HEK293T (cell line): ENCODE results near the gene YIF1A.
"Not testable (repeated sequence)": the region's sequence is repeated elsewhere in the genome, so short reads cannot be mapped to it uniquely, and the experiment has no call there.

Source experiments
- BHLHE40 ChIP-seq: fragments of 450-650 bp; IDR thresholded peaks from 2 replicates; pipeline ENCODE4 v1.6.1; 2016; ENCODE audit warnings: mild to moderate bottlenecking, moderate library complexity, borderline replicate concordance
- ELF4 ChIP-seq: fragments of 450-650 bp; IDR thresholded peaks from 2 replicates; pipeline ENCODE4 v1.6.1; 2017; ENCODE audit warnings: antibody characterized with exemption
- FOXA1 ChIP-seq: fragments of 450-650 bp; IDR thresholded peaks from 2 replicates; pipeline ENCODE4 v1.6.1; 2016; ENCODE audit warnings: mild to moderate bottlenecking
- FOXK2 ChIP-seq: fragments of 450-650 bp; IDR thresholded peaks from 2 replicates; pipeline ENCODE4 v1.6.1; 2016; ENCODE audit warnings: mild to moderate bottlenecking
- FOXM1 ChIP-seq: fragments of 450-650 bp; IDR thresholded peaks from 2 replicates; pipeline ENCODE4 v1.6.1; 2017; ENCODE audit warnings: mild to moderate bottlenecking, borderline replicate concordance
- HDGF ChIP-seq: fragments of 450-650 bp; IDR thresholded peaks from 2 replicates; pipeline ENCODE4 v1.6.1; 2017; ENCODE audit warnings: antibody characterized with exemption, borderline replicate concordance
- LEF1 ChIP-seq: fragments of 450-650 bp; IDR thresholded peaks from 2 replicates; pipeline ENCODE4 v1.6.1; 2017; ENCODE audit warnings: mild to moderate bottlenecking, borderline replicate concordance
- NFRKB ChIP-seq: fragments of 450-650 bp; IDR thresholded peaks from 2 replicates; pipeline ENCODE4 v1.6.1; 2016; ENCODE audit warnings: mild to moderate bottlenecking, moderate library complexity
- SP1 ChIP-seq: fragments of 450-650 bp; IDR thresholded peaks from 2 replicates; pipeline ENCODE4 v1.6.1; 2017
- SUZ12 ChIP-seq: fragments of 450-650 bp; IDR thresholded peaks from 2 replicates; pipeline ENCODE4 v1.6.1; 2016; ENCODE audit warnings: mild to moderate bottlenecking

DNA sequence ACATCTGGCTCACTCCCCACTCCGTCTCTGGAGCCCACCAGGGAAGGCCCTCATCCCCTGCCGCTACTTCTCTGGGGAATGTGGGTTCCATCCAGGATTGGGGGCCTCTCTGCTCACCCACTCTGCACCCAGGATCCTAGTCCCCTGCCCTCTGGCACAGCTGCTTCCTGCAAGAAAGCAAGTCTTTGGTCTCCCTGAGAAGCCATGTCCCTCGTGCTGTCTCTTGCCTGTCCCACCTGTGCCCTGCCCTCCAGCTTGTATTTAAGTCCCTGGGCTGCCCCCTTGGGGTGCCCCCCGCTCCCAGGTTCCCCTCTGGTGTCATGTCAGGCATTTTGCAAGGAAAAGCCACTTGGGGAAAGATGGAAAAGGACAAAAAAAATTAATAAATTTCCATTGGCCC lies 11.9 kb downstream of the YIF1A start:
- TF ChIP-seq FOXM1, SUZ12, BHLHE40, NFRKB, ELF4, LEF1, FOXA1, SP1, FOXK2, HDGF: not testable (repeated sequence)
